Hematopoietic multipotent progenitor cell treated with erythropoietin and hydrocortisone succinate and interleukin-3 and kit ligand, for 6 days (in vitro differentiated cells): Measurements from ENCODE around the gene NKX6-2.
"Not testable (repeated sequence)": the region's sequence is repeated elsewhere in the genome, so short reads cannot be mapped to it uniquely, and the experiment has no call there.

Experiments
- DNase-seq: peaks from one replicate; pipeline ENCODE4 v3.0.0-alpha.2; 2015

Gene NKX6-2

DNA sequence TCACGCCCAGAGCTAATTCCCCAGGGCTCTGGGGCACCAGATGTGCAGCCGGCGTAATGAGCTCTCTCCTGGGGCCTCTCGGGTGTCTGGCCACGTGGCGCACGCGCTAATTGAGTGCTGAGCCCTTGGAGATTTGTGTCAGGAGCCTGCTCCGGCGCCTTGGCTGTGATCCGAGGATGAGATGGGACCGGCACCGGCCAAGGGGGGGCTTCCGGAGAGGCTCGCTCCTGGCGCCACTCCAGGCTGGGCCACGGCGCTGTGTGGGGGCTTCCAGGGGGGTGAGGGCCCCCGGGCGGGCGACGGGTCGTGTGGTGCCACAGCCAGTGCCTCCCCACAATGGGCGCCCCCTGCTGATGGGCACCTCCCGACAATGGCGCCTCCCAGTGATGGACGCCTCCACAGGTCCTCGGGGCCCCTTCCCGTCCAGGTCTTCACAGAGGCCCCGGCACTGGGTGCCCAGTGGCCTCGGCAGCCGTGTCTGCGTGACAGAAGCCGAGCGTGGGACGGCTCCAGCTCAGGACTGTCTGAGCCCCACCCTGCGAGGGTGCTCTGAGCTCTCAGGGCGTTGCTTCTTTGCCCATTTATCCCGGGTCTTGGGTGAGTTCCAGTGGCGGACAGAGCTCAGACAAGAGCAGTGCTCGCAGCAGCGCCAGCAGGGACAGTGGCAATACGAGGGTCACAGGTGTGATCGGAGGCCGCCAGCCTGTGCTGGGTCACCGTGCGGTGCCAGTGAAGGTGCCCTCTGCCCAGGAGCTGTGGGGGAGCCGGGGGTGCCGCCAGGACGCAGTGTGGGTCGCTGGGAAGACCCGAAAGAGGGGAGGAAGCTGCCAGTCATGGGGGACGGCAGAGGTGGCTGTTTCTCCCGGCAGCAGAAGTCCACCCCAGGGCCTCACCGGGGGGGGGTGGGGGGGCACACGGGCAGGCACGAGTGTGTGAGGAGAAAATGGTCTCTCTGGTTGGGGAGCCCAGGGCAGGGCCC, 8.2 kb upstream of the NKX6-2 start:
- DNase-seq: no peak

DNA sequence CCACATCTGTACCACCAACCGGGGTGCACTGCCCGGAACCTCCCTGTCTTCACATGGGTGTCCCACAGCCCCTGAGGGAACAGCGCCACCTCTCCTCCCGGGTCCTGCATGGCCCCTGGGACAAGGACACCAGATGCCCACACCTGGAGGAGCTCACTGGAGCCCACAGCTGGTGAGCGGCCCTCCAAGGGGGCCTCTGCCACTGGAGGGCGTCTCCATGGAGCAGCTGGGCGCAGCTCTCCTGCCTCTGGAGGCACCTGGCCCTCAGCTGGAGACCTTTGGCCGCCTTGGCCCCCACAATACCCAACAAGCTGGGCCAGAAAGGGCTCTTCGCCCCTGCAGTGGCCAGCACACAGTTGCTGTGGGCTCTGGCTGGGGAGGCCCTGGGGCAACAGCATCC, 7.3 kb upstream of the NKX6-2 start:
- no peak for DNase-seq

DNA sequence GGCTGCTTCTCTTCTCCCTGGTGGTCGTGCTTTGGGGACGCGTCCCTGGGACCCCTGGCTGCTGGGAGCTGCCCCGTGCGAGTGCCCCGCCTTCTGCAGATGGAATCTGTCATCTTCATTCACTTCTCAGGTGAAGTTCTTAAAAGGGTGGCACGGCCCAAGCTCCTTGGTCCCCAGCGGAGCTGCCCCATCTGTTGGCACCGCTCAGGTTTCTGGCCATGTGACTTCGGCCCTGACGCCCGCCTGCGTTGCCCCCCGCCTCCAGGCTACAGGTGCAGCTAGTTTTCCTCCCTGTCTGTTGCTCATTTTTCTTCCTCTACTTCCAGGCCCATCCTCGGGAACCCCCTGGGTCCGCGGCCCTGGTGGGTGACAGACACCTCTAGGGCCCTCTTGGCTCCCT, 6.8 kb upstream of the NKX6-2 start:
- no peak for DNase-seq

DNA sequence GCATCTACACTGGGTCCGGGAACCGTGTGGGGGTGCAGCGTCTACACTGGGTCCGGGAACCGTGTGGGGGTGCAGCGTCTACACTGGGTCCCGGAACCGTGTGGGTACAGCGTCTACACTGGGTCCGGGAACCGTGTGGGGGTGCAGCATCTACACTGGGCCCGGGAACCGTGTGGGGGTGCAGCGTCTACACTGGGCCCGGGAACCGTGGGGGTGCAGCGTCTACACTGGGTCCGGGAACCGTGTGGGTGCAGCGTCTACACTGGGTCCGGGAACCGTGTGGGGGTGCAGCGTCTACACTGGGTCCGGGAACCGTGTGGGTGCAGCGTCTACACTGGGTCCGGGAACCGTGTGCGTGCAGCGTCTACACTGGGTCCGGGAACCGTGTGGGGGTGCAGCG, 6.2 kb upstream of the NKX6-2 start:
- not testable (repeated sequence) for DNase-seq

DNA sequence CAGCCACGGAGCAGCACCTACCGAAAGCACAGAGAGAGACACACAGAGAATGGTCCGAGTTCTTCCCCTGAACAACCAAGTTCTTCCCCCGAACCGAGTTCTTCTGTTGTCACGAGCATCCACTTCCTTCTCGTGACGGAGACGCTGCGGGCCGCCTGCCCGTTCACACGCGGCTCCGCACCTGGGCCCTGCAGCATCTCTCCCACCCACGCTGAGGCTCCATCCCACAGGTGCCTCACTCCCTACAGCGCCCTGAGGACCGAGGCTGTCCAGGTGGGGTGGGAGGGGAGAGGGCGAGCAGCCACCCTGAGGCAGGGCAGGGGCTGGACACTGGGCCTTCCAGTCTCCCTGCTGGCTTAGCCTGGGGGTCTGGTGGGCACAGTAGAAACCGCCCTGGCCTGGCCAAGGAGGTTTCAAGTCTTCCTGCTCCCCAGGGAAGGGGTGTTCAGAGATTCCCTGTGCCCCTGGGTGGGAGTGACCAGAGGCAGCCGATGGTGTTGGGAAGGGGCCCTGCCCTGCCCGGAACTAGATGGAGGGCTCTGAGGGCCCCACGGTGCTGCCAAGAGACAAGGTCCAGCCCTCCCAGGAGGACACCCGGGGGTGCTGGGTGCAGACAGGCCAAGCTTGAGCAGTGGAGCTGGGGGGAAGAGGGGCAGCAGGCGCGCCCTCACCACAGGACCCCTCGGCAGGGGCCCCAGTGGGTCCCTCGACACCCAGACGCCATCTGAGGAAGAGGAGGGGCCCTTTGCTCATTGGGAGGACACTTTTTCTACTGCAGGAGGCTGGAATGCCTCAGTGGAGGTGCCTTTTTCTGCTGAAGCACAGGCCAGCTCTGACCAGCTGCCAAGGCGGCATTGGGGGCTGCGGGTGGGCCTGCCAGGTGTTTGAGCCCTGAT, 5.2 kb upstream of the NKX6-2 start:
- DNase-seq: no peak

DNA sequence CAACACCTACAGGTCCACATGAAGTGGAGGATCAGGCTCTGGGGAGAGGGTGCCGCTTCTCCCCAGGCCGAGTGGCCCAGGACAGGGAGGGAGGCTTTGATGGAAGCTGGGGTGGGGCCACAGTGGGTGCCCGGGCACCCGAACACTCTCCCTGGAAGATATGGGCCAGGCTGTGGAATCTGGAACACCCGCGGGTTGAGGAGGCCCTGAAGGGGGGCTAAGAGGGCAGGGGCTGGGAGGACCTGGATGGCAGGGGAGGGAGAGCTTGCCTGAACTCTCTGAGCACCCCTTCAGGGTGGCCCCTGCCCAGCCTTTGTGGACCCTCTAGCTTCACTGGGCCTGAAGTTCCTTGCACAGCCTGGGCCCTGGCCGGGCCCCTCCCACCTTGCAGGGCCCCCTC, 4.5 kb upstream of the NKX6-2 start:
- no peak for DNase-seq

DNA sequence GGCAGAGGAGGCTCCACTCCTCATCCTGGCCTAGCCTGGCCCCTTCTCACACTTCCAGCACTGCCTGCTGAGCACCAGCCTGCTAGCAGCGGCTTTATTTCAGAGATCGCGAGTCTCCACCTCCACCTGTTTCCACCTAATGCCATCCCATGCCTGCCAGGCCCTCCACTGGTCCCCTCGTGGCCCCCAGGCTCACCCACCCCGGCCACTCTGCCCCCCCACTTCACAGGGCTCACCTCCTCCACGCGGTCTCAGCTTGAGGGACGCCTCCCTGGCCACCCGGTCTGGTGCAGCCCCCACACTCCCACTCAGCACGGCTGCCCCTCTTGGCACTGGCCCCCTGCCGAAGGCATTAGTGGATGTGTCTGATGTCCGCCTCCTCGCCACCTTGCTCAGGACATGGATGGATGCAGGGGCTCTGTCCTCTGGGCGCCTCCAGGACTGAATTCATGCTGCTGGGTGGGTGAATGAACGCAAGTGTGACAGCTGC, 3.8 kb upstream of the NKX6-2 start:
- DNase-seq: no peak

DNA sequence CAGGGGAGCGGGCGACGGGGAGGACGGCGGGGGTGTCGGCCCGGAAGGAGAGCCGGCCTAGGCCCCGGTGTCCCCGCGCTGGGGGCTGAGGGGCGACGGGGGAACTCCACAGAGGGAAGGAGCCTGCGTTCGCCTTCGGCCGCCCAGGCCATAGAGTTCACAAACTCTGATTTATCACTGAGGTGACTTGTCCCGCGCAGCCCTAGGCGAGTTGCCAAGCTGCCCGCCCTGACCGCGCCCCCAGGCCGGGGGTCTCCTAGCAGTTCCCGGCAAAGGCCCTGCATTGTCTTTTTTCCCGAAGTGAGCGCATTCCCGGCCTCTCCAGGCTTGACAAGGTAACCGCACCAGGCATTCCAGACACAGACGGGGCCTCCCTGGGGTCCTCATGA, 2.9 kb upstream of the NKX6-2 start:
- no peak for DNase-seq

DNA sequence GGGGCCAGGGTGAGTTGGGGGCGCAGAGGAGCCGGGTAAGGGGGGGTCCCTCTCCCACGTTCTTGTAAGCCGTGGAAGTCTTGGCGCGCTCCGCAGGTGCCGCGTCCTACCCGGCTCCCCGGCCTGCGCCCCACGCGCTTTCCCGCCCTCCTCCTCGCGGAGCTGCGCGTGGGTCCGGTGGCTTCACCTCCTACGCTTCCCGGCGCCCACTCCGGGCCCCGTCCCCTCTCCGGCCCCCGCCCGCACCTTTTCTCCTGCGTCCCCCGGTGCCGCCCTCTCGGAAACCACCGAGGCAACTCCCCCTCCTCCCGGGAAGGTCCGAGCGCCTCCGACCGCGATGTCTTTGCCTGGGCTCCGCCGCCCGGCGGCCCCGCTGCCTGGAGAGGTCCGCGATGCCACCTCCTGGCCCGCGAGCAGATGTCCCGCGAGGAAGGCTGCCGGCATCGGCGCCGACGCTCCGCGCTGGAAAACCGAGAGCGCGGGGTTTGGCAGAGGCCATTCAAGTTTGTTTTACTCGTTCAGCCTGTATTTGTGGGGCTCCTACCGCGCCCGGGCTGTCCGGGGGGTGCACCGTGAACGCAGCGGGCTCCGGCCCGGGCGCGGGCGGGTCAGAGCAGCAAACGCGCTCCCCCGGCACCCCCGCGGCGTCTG, 2.4 kb upstream of the NKX6-2 start:
- peak; percentile 13 for DNase-seq

DNA sequence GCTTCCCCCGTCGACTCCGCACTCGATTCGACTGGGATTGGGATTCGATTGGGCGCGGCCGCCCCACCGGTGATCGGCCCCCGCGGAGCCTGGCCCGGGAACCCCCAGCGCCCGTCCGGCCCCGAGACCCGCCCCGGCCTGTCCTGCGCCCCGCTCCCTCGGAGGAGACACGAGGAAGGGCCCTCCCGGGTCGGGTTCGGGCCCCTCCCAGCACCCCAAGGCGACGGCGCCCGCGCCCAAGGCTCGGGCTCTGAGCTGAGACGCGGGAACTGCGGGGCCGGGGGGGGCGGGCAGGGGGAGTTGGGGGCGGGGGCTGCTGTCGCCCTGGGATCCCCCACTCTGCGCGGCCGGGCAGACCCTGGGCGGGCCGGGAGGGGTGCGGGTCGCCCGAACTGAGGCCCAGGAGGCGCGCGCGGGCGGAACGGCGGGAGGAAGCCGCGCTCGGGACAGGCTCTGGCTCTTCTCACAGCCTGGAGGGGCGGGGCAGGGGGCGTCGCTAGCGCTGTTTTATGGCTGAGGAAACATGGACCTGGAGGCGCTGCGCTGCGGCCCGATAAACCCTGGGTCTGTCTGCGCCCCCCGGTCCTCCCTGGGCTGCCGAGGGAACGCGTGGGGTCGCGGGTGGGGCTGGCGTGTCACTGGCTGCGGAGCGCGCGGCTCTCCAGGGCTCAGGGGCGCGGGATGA, 1.7 kb upstream of the NKX6-2 start:
- DNase-seq: no peak

DNA sequence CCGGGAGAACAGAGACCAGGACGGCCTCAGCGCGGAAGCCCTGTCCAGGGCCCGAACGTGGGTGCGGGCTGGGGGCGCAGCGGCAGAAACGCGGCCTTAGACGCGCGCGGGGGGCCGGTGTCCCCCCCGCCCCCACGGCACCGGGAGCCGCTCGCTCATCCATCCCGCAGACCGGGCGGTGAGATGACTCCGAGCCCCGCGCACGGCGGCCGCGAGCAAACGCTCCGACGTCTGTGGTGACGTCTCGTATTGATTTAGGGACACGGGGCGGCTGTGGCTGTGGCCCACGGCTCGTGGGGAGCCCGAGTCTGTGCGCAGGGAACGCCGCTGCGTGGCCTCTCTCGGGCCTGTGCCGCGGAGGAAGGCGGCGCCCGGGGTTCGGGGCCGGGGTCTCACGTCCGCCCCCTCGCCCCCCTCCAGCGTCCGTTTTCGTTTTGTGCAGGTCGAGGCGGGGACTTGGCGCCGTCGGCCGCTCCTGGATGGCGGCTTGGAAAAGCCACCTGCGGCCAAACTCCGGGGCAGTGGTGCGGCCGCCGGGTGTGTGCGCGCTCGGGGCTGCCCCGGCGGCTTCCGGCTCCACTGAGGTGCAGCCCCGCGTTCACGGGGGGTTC, 1.0 kb upstream of the NKX6-2 start:
- no peak for DNase-seq

DNA sequence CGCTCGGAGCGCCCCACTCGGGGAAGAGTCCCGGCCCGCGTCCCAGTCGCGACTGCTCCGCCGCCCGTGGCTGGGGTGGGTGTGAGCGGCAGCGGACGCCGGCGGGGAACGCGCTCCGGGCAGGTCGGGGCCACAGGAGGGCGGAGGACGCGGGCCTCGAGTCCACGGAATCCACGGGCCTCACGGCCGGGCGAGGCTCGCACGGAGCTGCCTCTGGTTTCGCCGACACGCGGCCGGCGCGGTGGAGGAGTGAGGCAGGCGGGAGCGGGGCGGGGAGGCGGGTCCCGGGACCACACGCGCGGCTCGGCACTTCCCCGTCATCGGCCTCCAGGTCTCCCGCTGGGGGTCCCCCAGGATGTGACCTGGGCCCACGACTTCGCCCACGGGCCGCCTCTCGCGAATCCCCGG, 533 bp upstream of the NKX6-2 start:
- DNase-seq: no peak

DNA sequence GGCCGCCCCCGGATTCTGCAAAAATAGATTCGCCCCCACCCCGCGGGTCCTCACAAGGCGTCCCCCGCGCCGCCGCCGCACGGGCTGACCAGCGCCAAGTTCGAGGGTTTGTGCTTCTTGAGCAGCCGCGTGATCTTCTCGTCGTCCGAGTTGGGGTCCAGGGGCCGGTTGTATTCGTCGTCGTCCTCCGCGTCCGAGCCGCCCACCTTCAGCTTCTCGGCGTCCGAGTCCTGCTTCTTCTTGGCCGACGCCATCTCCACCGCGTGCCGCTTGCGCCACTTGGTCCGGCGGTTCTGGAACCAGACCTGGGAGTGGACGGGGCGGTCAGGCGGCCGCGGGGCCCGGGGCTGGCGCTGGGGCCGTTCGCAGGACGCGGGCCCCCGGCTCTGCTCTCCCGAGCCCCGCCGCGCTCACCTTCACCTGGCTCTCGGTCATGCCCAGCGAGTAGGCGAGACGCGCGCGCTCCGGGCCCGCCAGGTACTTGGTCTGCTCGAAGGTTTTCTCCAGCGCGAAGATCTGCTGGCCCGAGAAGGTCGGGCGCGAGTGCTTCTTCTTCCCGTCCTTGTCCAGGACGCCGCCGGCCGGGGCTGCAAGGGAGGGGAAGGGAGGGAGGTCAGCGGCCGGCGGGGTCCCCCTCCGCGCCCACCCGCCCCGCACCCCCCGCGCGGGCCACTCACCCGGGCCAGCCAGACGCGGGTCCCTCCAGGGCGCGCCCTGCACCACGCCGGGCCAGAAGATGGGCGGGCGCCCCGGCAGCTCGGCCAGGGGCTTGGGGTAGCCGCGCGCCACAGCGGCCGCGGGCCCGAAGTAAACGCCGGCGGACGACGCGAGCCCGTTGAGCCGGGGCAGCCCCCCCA, 853 bp downstream of the NKX6-2 start:
- DNase-seq: no peak

DNA sequence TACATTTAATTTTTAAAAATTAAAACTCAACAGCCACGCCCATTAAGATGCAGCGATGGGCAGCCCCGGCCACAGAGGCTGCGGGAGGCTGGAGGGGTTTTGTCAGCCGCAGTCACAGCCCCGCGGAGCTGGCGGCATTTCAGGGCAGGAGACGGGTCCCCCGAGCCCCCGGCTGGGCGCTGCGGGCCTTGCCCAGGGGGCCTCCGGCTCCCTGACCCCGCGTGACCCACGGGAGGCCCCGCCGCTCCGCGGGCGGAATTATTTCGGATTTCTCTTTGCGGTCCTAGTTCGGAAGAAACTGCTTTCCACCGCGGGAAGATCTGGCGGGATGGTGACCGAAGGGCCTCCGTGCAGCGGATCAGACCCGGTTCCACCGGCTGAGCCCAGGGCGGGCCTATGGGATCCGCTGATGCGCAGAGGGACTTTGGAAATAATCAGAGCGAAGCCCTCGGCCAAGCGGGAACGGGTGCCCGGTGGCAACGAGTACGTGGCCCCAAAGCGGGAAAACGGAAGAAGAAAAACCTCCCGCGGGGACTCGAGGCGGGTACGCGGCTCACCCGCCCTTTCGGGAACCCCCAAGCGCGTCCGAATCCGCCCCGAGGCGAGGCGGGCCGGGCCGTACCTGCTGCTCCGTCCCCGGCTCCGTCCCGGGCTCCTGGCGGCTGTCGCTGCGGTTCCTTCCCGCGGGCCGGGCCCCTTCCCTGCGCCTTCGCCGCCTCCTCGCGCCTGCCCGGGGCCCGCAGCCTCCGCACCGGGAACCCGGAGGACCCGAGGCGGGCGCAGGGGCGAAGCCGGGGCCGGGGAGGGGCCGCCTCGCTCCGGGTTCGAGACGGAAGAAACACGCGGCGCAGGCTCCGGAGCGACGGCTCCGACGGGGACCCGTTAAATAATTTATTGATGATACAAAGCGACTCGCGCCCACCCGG, 1.7 kb downstream of the NKX6-2 start:
- DNase-seq: no peak

DNA sequence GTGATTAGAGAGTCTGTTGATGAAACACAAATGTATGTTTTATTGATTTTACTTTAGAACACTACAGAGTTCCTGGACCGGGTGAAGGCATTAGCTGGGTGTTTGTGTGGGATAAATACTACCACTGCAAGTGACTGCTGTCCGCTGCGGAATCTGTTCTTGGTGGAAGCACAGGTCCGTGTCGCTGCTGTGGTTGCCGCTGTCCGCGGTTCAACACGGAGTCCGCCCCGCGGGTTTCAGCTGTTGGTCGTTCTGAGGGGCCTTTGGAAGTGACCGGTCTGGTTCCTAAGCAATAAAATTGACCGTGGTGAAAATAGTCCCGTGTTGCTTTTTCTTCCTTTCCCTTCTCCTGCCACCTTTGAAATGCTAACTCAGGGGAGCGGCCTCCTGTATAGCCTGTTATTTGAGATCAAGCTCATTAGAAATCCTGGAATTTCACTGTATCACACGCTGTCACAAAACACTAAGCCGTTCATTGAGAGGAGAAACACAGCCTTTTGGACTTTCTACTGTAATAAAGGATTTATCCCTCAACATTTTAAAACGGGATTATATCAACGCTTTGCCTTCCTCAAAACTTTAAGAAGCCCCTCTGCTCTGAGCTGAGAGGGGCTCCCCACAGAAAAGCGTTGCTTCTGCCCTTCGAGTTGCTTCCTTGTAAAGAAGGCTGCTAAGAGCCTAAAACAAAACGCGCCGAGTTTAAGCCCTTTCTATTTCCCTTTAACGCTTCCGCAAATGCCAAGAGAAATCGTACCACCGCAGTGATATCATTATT, 2.6 kb downstream of the NKX6-2 start:
- no peak for DNase-seq

DNA sequence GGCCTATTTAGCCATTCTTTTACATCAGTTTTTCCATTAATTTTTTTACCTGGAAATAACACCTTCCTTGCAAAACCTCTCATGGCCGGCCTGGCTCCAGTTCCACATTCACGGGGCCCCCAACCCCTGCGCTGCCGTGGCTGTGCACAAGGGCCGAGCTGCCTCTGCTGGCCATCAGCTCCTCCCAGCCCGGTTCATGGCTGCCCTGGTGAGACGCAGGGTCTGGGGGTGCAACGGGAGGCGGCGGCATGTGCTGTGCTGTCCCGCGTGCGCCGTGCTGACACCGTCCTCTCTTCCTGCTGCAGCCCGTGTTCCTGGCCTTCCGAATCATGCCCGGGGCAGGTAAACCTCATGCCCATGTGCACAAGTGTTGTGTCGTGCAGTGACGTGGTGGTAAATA, 4.4 kb downstream of the NKX6-2 start:
- DNase-seq: no peak

DNA sequence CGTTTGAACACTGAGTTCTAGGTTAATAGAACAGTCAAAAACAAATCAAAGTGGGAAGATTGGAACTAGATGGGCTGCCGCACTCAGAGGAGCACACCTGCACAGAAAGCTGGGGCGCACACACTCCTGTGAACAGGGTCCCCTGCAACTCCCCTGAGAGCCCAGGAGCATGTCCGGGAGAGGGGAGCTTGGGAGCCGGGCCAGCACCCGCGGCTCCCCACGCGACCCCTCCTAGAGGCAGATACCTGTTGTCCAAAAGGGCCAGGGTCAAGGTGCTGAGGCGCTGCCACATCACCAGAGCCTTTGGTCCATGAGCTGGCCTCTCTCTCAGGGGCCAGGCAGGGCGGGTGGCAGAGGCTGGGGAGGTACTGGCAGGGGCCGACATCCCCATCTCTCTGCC, 5.6 kb downstream of the NKX6-2 start:
- DNase-seq: no peak

DNA sequence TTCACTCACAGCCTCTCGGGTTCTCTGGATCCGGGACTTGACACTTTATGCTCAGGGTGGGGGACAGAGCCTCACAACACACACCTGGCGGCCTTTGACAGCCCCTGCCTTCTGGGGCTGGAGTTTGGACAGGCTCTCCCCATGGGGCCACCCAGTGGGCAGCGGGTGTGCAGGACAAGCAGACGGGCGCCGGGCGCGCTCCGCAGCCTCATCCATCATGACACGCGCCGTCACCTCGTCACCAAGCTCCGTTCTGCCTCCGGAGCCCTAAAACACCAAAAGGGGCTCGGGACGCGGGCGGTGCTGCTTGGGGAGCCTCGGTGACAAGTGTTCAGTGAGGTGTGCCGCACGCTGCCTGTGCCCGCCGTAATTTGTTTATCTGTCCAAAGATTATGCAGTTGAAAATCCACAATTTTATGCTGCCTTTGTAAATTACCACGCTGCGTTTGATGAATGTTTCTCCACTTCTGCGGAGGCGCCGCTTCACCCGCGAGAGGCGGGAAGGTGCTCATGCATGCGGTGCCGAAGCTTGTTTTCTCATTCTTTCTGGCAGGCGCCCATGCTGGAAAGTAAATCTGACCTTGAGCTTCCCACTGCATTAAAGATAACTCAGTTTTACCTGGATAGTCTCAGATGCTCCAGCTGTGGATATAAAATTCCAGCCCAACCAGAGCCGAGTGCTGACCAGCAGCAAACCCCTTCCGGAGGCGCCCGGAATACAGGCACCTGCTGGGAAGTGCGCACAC, 6.2 kb downstream of the NKX6-2 start:
- no peak for DNase-seq
